ENCODE data around the gene TCF4.

The TCF4 gene

GRCh38 chr18:55515941-55516710 lies 71.9 kb downstream of the TCF4 start:
- POLR2A ChIA-PET = no interaction called here
- peaks cover 0 to 10% (median 2%) of the 10 kb centered on the region in 4 experiments for H3K36me3 ChIP-seq (ENCODE audit: control insufficient read depth in 4 of 4, insufficient read depth in 4 of 4, low read length in 3 of 4)
- no peaks in the 10 kb centered on the region for H3K9me3 ChIP-seq (ENCODE audit: control extremely low read depth in 1 of 5, control insufficient read depth in 4 of 5, insufficient read depth in 2 of 5, low read depth in 1 of 5, low read length in 4 of 5)
- H3K27ac ChIP-seq (ENCODE audit: insufficient read depth in 1 of 2, low read depth in 1 of 2, low read length in 2 of 2, poor library complexity in 1 of 2, severe bottlenecking in 2 of 2) = no peak overlapping the region
- 56% methylated on average over 4 of the region's 6 CpGs for WGBS (ENCODE audit: insufficient coverage)
- H3K27me3 ChIP-seq (replicated peaks in 2 of 5; ENCODE audit: control insufficient read depth in 4 of 5, insufficient read depth in 5 of 5, low read length in 4 of 5) = no peaks in the 10 kb centered on the region
- peaks cover 1 to 10% (median 3%) of the 10 kb centered on the region in 4 experiments for H3K4me1 ChIP-seq (ENCODE audit: control extremely low read depth in 1 of 4, control insufficient read depth in 4 of 4, insufficient read depth in 4 of 4, low read length in 3 of 4)
- CTCF ChIA-PET = interaction anchor here (1.8 kb wide), 1 partner anchor 11 kb away, joined by 5 read pairs; no protein-coding TSS in a partner anchor
- no peak for DNase-seq
- no peak overlapping the region for H3K4me3 ChIP-seq (ENCODE audit: control insufficient read depth in 1 of 7, extremely low read depth in 1 of 7, insufficient read depth in 4 of 7, low read depth in 2 of 7, low read length in 6 of 7)

- Histone ChIP-seq H3K27ac (ENCODE audit: insufficient read depth in 1 of 2, low read depth in 1 of 2, low read length in 2 of 2, poor library complexity in 1 of 2, severe bottlenecking in 2 of 2) (no peak overlapping the region), H3K4me1 (ENCODE audit: control extremely low read depth in 1 of 4, control insufficient read depth in 4 of 4, insufficient read depth in 4 of 4, low read length in 3 of 4) (peaks cover 4 to 18% (median 8%) of the 10 kb centered on the region in 4 experiments), H3K36me3 (ENCODE audit: control insufficient read depth in 4 of 4, insufficient read depth in 4 of 4, low read length in 3 of 4) (peaks cover 0 to 10% (median 2%) of the 10 kb centered on the region in 4 experiments), H3K27me3 (replicated peaks in 2 of 5; ENCODE audit: control insufficient read depth in 4 of 5, insufficient read depth in 5 of 5, low read length in 4 of 5) (no peaks in the 10 kb centered on the region), H3K9me3 (ENCODE audit: control extremely low read depth in 1 of 5, control insufficient read depth in 4 of 5, insufficient read depth in 2 of 5, low read depth in 1 of 5, low read length in 4 of 5) (no peaks in the 10 kb centered on the region), H3K4me3 (ENCODE audit: control insufficient read depth in 1 of 7, extremely low read depth in 1 of 7, insufficient read depth in 4 of 7, low read depth in 2 of 7, low read length in 6 of 7) (no peak overlapping the region)
- WGBS (ENCODE audit: insufficient coverage) = 100% methylated on average over 2 of the region's 3 CpGs
- DNase-seq = no peak
- POLR2A ChIA-PET = no interaction called here
- CTCF ChIA-PET = no interaction called here
Observed at GRCh38 chr18:55515214-55515613, 72.8 kb downstream of the TCF4 start.

GRCh38 chr18:55513161-55513560 lies 74.8 kb downstream of the TCF4 start:
- Histone ChIP-seq H3K9me3 (ENCODE audit: control extremely low read depth in 1 of 5, control insufficient read depth in 4 of 5, insufficient read depth in 2 of 5, low read depth in 1 of 5, low read length in 4 of 5) (no peaks in the 10 kb centered on the region), H3K27me3 (replicated peaks in 2 of 5; ENCODE audit: control insufficient read depth in 4 of 5, insufficient read depth in 5 of 5, low read length in 4 of 5) (no peaks in the 10 kb centered on the region), H3K36me3 (ENCODE audit: control insufficient read depth in 4 of 4, insufficient read depth in 4 of 4, low read length in 3 of 4) (peaks cover 0 to 10% (median 2%) of the 10 kb centered on the region in 4 experiments), H3K27ac (ENCODE audit: insufficient read depth in 1 of 2, low read depth in 1 of 2, low read length in 2 of 2, poor library complexity in 1 of 2, severe bottlenecking in 2 of 2) (no peak overlapping the region), H3K4me3 (ENCODE audit: control insufficient read depth in 1 of 7, extremely low read depth in 1 of 7, insufficient read depth in 4 of 7, low read depth in 2 of 7, low read length in 6 of 7) (no peak overlapping the region), H3K4me1 (ENCODE audit: control extremely low read depth in 1 of 4, control insufficient read depth in 4 of 4, insufficient read depth in 4 of 4, low read length in 3 of 4) (peaks cover 15 to 29% (median 16%) of the 10 kb centered on the region in 4 experiments)
- POLR2A ChIA-PET = interaction anchor here (0.6 to 0.7 kb wide), 3 partner anchors 24 to 235 kb away, joined by 3 to 4 read pairs (median 3); no protein-coding TSS in a partner anchor
- CTCF ChIA-PET = interaction anchor here (0.8 to 1.4 kb wide), 4 partner anchors 15 to 63 kb away, joined by 3 to 4 read pairs (median 3); no protein-coding TSS in a partner anchor
- DNase-seq = peak in 2 of 3 donors; percentile 34 to 50

GRCh38 chr18:55511277-55511676 lies 76.7 kb downstream of the TCF4 start:
- Histone ChIP-seq H3K9me3 (ENCODE audit: control extremely low read depth in 1 of 5, control insufficient read depth in 4 of 5, insufficient read depth in 2 of 5, low read depth in 1 of 5, low read length in 4 of 5) (no peaks in the 10 kb centered on the region), H3K27me3 (replicated peaks in 2 of 5; ENCODE audit: control insufficient read depth in 4 of 5, insufficient read depth in 5 of 5, low read length in 4 of 5) (no peaks in the 10 kb centered on the region), H3K4me3 (ENCODE audit: control insufficient read depth in 1 of 7, extremely low read depth in 1 of 7, insufficient read depth in 4 of 7, low read depth in 2 of 7, low read length in 6 of 7) (peak overlapping the region in 2 of 7 experiments; percentile 65 to 66), H3K4me1 (ENCODE audit: control extremely low read depth in 1 of 4, control insufficient read depth in 4 of 4, insufficient read depth in 4 of 4, low read length in 3 of 4) (peaks cover 15 to 29% (median 16%) of the 10 kb centered on the region in 4 experiments), H3K36me3 (ENCODE audit: control insufficient read depth in 4 of 4, insufficient read depth in 4 of 4, low read length in 3 of 4) (peaks cover 0 to 4% (median 0%) of the 10 kb centered on the region in 4 experiments), H3K27ac (ENCODE audit: insufficient read depth in 1 of 2, low read depth in 1 of 2, low read length in 2 of 2, poor library complexity in 1 of 2, severe bottlenecking in 2 of 2) (peak overlapping the region; percentile 86 to 89)
- ChIA-PET CTCF (interaction anchor here (1.0 to 1.3 kb wide), 3 partner anchors 14 to 167 kb away, joined by 3 to 4 read pairs (median 4); no protein-coding TSS in a partner anchor), POLR2A (interaction anchor here (0.6 to 1.7 kb wide), 3 partner anchors 33 to 271 kb away, joined by 3 to 9 read pairs (median 6); no protein-coding TSS in a partner anchor)
- DNase-seq = no peak

- Histone ChIP-seq H3K36me3 (ENCODE audit: control insufficient read depth in 4 of 4, insufficient read depth in 4 of 4, low read length in 3 of 4) (peaks cover 0 to 4% (median 0%) of the 10 kb centered on the region in 4 experiments), H3K9me3 (ENCODE audit: control extremely low read depth in 1 of 5, control insufficient read depth in 4 of 5, insufficient read depth in 2 of 5, low read depth in 1 of 5, low read length in 4 of 5) (no peaks in the 10 kb centered on the region), H3K27ac (ENCODE audit: insufficient read depth in 1 of 2, low read depth in 1 of 2, low read length in 2 of 2, poor library complexity in 1 of 2, severe bottlenecking in 2 of 2) (peak overlapping the region; percentile 86 to 89), H3K4me3 (ENCODE audit: control insufficient read depth in 1 of 7, extremely low read depth in 1 of 7, insufficient read depth in 4 of 7, low read depth in 2 of 7, low read length in 6 of 7) (peak overlapping the region in 5 of 7 experiments; percentile 20 to 66 (median 47)), H3K4me1 (ENCODE audit: control extremely low read depth in 1 of 4, control insufficient read depth in 4 of 4, insufficient read depth in 4 of 4, low read length in 3 of 4) (peaks cover 15 to 33% (median 17%) of the 10 kb centered on the region in 4 experiments), H3K27me3 (replicated peaks in 2 of 5; ENCODE audit: control insufficient read depth in 4 of 5, insufficient read depth in 5 of 5, low read length in 4 of 5) (no peaks in the 10 kb centered on the region)
- ChIA-PET CTCF (interaction anchor here (0.8 to 1.3 kb wide), 5 partner anchors 14 to 170 kb away, joined by 3 to 4 read pairs (median 4); no protein-coding TSS in a partner anchor), POLR2A (interaction anchor here (0.6 to 1.7 kb wide), 3 partner anchors 33 to 271 kb away, joined by 3 to 9 read pairs (median 6); no protein-coding TSS in a partner anchor)
- WGBS (ENCODE audit: insufficient coverage) = 0% methylated on average over 2 of the region's 5 CpGs
- DNase-seq = peak; percentile 73 to 78 (median 76)
Observed at GRCh38 chr18:55510809-55511208, 77.2 kb downstream of the TCF4 start.

- H3K9me3 ChIP-seq (ENCODE audit: control extremely low read depth in 1 of 5, control insufficient read depth in 4 of 5, insufficient read depth in 2 of 5, low read depth in 1 of 5, low read length in 4 of 5) = no peaks in the 10 kb centered on the region
- DNase-seq = peak in 2 of 3 donors; percentile 41 to 60
- 67% methylated on average over 2 of the region's 4 CpGs for WGBS (ENCODE audit: insufficient coverage)
- CTCF ChIA-PET = interaction anchor here (0.9 to 1.3 kb wide), 3 partner anchors 23 to 169 kb away, joined by 3 to 4 read pairs (median 3); no protein-coding TSS in a partner anchor
- H3K4me1 ChIP-seq (ENCODE audit: control extremely low read depth in 1 of 4, control insufficient read depth in 4 of 4, insufficient read depth in 4 of 4, low read length in 3 of 4) = peaks cover 15 to 33% (median 17%) of the 10 kb centered on the region in 4 experiments
- no peaks in the 10 kb centered on the region for H3K27me3 ChIP-seq (replicated peaks in 2 of 5; ENCODE audit: control insufficient read depth in 4 of 5, insufficient read depth in 5 of 5, low read length in 4 of 5)
- POLR2A ChIA-PET = interaction anchor here (0.6 to 1.7 kb wide), 3 partner anchors 32 to 188 kb away, joined by 3 to 9 read pairs (median 6); no protein-coding TSS in a partner anchor
- H3K4me3 ChIP-seq (ENCODE audit: control insufficient read depth in 1 of 7, extremely low read depth in 1 of 7, insufficient read depth in 4 of 7, low read depth in 2 of 7, low read length in 6 of 7) = peak overlapping the region in 4 of 7 experiments; percentile 1 to 65 (median 28)
- H3K27ac ChIP-seq (ENCODE audit: insufficient read depth in 1 of 2, low read depth in 1 of 2, low read length in 2 of 2, poor library complexity in 1 of 2, severe bottlenecking in 2 of 2) = peak overlapping the region; percentile 86 to 89
- no peaks in the 10 kb centered on the region for H3K36me3 ChIP-seq (ENCODE audit: control insufficient read depth in 4 of 4, insufficient read depth in 4 of 4, low read length in 3 of 4)
Observed at GRCh38 chr18:55509631-55510324, 78.2 kb downstream of the TCF4 start.
